Measurements from ENCODE around the gene C16orf92.

The C16orf92 gene

GRCh38 chr16:30025574-30025973 lies 2.6 kb downstream of the C16orf92 start:
- no peak overlapping the region for H3K4me3 ChIP-seq (ENCODE audit: insufficient read depth, low read length, poor library complexity, severe bottlenecking)
- H3K27me3 ChIP-seq (ENCODE audit: low read length) = no peaks in the 10 kb centered on the region
- H2AFZ ChIP-seq (ENCODE audit: low read depth, low read length, severe bottlenecking) = no peak overlapping the region
- H4K20me1 ChIP-seq (ENCODE audit: low read depth, low read length) = no peaks in the 10 kb centered on the region
- H3K79me2 ChIP-seq (ENCODE audit: insufficient read depth, low read length) = no peaks in the 10 kb centered on the region
- H3K27ac ChIP-seq (ENCODE audit: low read depth, low read length) = no peak overlapping the region
- H3K9ac ChIP-seq (ENCODE audit: low read length) = no peak overlapping the region
- H3K4me2 ChIP-seq (ENCODE audit: low read depth, low read length, poor library complexity, severe bottlenecking) = no peak overlapping the region
- TF ChIP-seq CTCF (IDR thresholded peaks at IDR 0.05; ENCODE audit: insufficient read depth, low read length, poor library complexity, severe bottlenecking) (no peak), EZH2phosphoT487 (conservative IDR thresholded peaks at IDR 0.05; ENCODE audit: low read length) (no peak)
- H3K36me3 ChIP-seq (ENCODE audit: low read length) = no peaks in the 10 kb centered on the region
- no peaks in the 10 kb centered on the region for H3K9me3 ChIP-seq (ENCODE audit: insufficient read depth, low read length)
- no peaks in the 10 kb centered on the region for H3F3A ChIP-seq (ENCODE audit: insufficient read depth)
- H3K9me2 ChIP-seq (replicated peaks; ENCODE audit: insufficient read depth, low read length) = no peaks in the 10 kb centered on the region

GRCh38 chr16:30026449-30026848 lies 3.5 kb downstream of the C16orf92 start:
- H3K36me3 ChIP-seq (ENCODE audit: low read length) = no peaks in the 10 kb centered on the region
- H3K4me3 ChIP-seq (ENCODE audit: insufficient read depth, low read length, poor library complexity, severe bottlenecking) = no peak overlapping the region
- H3K27me3 ChIP-seq (ENCODE audit: low read length) = no peaks in the 10 kb centered on the region
- TF ChIP-seq EZH2phosphoT487 (conservative IDR thresholded peaks at IDR 0.05; ENCODE audit: low read length) (no peak), CTCF (IDR thresholded peaks at IDR 0.05; ENCODE audit: insufficient read depth, low read length, poor library complexity, severe bottlenecking) (no peak)
- no peak overlapping the region for H2AFZ ChIP-seq (ENCODE audit: low read depth, low read length, severe bottlenecking)
- no peaks in the 10 kb centered on the region for H3F3A ChIP-seq (ENCODE audit: insufficient read depth)
- no peaks in the 10 kb centered on the region for H3K9me2 ChIP-seq (replicated peaks; ENCODE audit: insufficient read depth, low read length)
- H4K20me1 ChIP-seq (ENCODE audit: low read depth, low read length) = no peaks in the 10 kb centered on the region
- no peak overlapping the region for H3K9ac ChIP-seq (ENCODE audit: low read length)
- no peaks in the 10 kb centered on the region for H3K9me3 ChIP-seq (ENCODE audit: insufficient read depth, low read length)
- H3K79me2 ChIP-seq (ENCODE audit: insufficient read depth, low read length) = no peaks in the 10 kb centered on the region
- no peak overlapping the region for H3K27ac ChIP-seq (ENCODE audit: low read depth, low read length)
- no peak overlapping the region for H3K4me2 ChIP-seq (ENCODE audit: low read depth, low read length, poor library complexity, severe bottlenecking)

GRCh38 chr16:30027588-30028437 lies 4.8 kb downstream of the C16orf92 start:
- TF ChIP-seq CTCF (IDR thresholded peaks at IDR 0.05; ENCODE audit: insufficient read depth, low read length, poor library complexity, severe bottlenecking) (no peak), EZH2phosphoT487 (conservative IDR thresholded peaks at IDR 0.05; ENCODE audit: low read length) (no peak)
- Histone ChIP-seq H3K27ac (ENCODE audit: low read depth, low read length) (no peak overlapping the region), H3K27me3 (ENCODE audit: low read length) (no peaks in the 10 kb centered on the region), H3K36me3 (ENCODE audit: low read length) (no peaks in the 10 kb centered on the region), H4K20me1 (ENCODE audit: low read depth, low read length) (no peaks in the 10 kb centered on the region), H3K4me3 (ENCODE audit: insufficient read depth, low read length, poor library complexity, severe bottlenecking) (no peak overlapping the region), H3K9ac (ENCODE audit: low read length) (no peak overlapping the region), H2AFZ (ENCODE audit: low read depth, low read length, severe bottlenecking) (no peak overlapping the region), H3K79me2 (ENCODE audit: insufficient read depth, low read length) (no peaks in the 10 kb centered on the region), H3K9me3 (ENCODE audit: insufficient read depth, low read length) (no peaks in the 10 kb centered on the region), H3K9me2 (replicated peaks; ENCODE audit: insufficient read depth, low read length) (no peaks in the 10 kb centered on the region), H3F3A (ENCODE audit: insufficient read depth) (no peaks in the 10 kb centered on the region), H3K4me2 (ENCODE audit: low read depth, low read length, poor library complexity, severe bottlenecking) (no peak overlapping the region)
